Mesenchymal stem cell (in vitro differentiated cells and primary cell): Measurements from ENCODE around the gene KCNJ18.
"Not testable (repeated sequence)": the region's sequence is repeated elsewhere in the genome, so short reads cannot be mapped to it uniquely, and the experiment has no call there.

Experiments
- DNase-seq: peaks from one replicate; pipeline ENCODE4 v3.0.0-alpha.2; 2013
- H2AFZ ChIP-seq: one replicate; pipeline ENCODE4 v1.6.1; 2013; ENCODE audit warnings: low read depth, mild to moderate bottlenecking, control low read depth, inconsistent platforms, low read length, moderate library complexity
- H2AK5ac ChIP-seq: 2 replicates; pipeline ENCODE4 v1.6.1; 2013; ENCODE audit warnings: low read length, moderate library complexity, mild to moderate bottlenecking, inconsistent platforms; ENCODE audit not compliant: severe bottlenecking
- H2BK120ac ChIP-seq: one replicate; pipeline ENCODE4 v1.6.1; 2013; ENCODE audit warnings: low read depth, mild to moderate bottlenecking, inconsistent platforms, low read length, moderate library complexity
- H2BK12ac ChIP-seq, 2 experiments: one replicate each; pipeline ENCODE4 v1.6.1; 2013; ENCODE audit warnings: inconsistent platforms in 2 of 2, low read length in 2 of 2, mild to moderate bottlenecking in 2 of 2, moderate library complexity in 2 of 2, control low read depth in 1 of 2
- H2BK15ac ChIP-seq: one replicate; pipeline ENCODE4 v1.6.1; 2013; ENCODE audit warnings: mild to moderate bottlenecking, low read depth, inconsistent platforms; ENCODE audit not compliant: poor library complexity, severe bottlenecking
- H2BK5ac ChIP-seq: 2 replicates; pipeline ENCODE4 v1.6.1; 2013; ENCODE audit warnings: low read depth, mild to moderate bottlenecking, low read length, control low read depth, inconsistent platforms; ENCODE audit not compliant: poor library complexity, severe bottlenecking
- H3K14ac ChIP-seq, 2 experiments: one replicate each; pipeline ENCODE4 v1.6.1; 2013; ENCODE audit warnings: inconsistent platforms in 2 of 2, low read length in 2 of 2, control low read depth in 1 of 2, mild to moderate bottlenecking in 1 of 2, moderate library complexity in 1 of 2
- H3K18ac ChIP-seq, 2 experiments: one replicate each; pipeline ENCODE4 v1.6.1; 2013; ENCODE audit warnings: inconsistent platforms in 2 of 2, low read length in 2 of 2, control low read depth in 1 of 2, low read depth in 1 of 2, mild to moderate bottlenecking in 1 of 2
- H3K23ac ChIP-seq, 2 experiments: one replicate each; pipeline ENCODE4 v1.6.1; 2013; ENCODE audit warnings: inconsistent platforms in 2 of 2, low read length in 2 of 2, mild to moderate bottlenecking in 2 of 2, moderate library complexity in 2 of 2, control low read depth in 1 of 2
- H3K27ac ChIP-seq: 2 replicates; pipeline ENCODE4 v1.5.1; 2013; ENCODE audit warnings: mild to moderate bottlenecking, moderate library complexity, low read length, control low read depth, inconsistent platforms; ENCODE audit not compliant: poor library complexity, severe bottlenecking
- H3K27me3 ChIP-seq, 2 experiments: 2 replicates each; pipeline versions ENCODE4 v1.6.1 to v1.7.0; 2013; ENCODE audit warnings: low read length in 2 of 2, mild to moderate bottlenecking in 2 of 2, moderate library complexity in 2 of 2, control low read depth in 1 of 2, inconsistent platforms in 1 of 2; ENCODE audit not compliant: control insufficient read depth in 1 of 2, insufficient read depth in 1 of 2
- H3K36me3 ChIP-seq, 2 experiments: 2 replicates each; pipeline versions ENCODE4 v1.6.1 to v1.7.0; 2013; ENCODE audit warnings: low read length in 2 of 2, control low read depth in 1 of 2, inconsistent platforms in 1 of 2, low read depth in 1 of 2, mild to moderate bottlenecking in 1 of 2; ENCODE audit not compliant: insufficient read depth in 2 of 2, control insufficient read depth in 1 of 2
- H3K4ac ChIP-seq, 2 experiments: one replicate each; pipeline ENCODE4 v1.6.1; 2013; ENCODE audit warnings: inconsistent platforms in 2 of 2, low read length in 2 of 2, mild to moderate bottlenecking in 2 of 2, moderate library complexity in 2 of 2, control low read depth in 1 of 2, low read depth in 1 of 2
- H3K4me1 ChIP-seq: 2 replicates; pipeline ENCODE4 v1.6.1; 2013; ENCODE audit warnings: low read depth, low read length, control low read depth; ENCODE audit not compliant: control insufficient read depth, insufficient read depth
- H3K4me2 ChIP-seq: 2 replicates; pipeline ENCODE4 v1.6.1; 2013; ENCODE audit warnings: low read length, mild to moderate bottlenecking, inconsistent platforms; ENCODE audit not compliant: poor library complexity, severe bottlenecking
- H3K4me3 ChIP-seq, 2 experiments: 2 replicates each; pipeline versions ENCODE4 v1.5.1 to v1.7.0; 2013; ENCODE audit warnings: low read length in 2 of 2, mild to moderate bottlenecking in 2 of 2, control low read depth in 1 of 2, low read depth in 1 of 2; ENCODE audit not compliant: insufficient read depth in 1 of 2
- H3K79me1 ChIP-seq: replicated peaks from 2 replicates; pipeline ENCODE4 v1.6.1; 2013; ENCODE audit warnings: mild to moderate bottlenecking, control low read depth, low read length, inconsistent platforms; ENCODE audit not compliant: poor library complexity, severe bottlenecking
- H3K9ac ChIP-seq: 2 replicates; pipeline ENCODE4 v1.7.0; 2013; ENCODE audit warnings: mild to moderate bottlenecking, low read length, moderate library complexity
- H3K9me3 ChIP-seq: 2 replicates; pipeline ENCODE4 v1.7.0; 2013; ENCODE audit warnings: mild to moderate bottlenecking, low read length; ENCODE audit not compliant: control insufficient read depth
- H4K8ac ChIP-seq: one replicate; pipeline ENCODE4 v1.6.1; 2013; ENCODE audit warnings: inconsistent platforms, mild to moderate bottlenecking, low read length, moderate library complexity
- H4K91ac ChIP-seq: one replicate; pipeline ENCODE4 v1.6.1; 2013; ENCODE audit warnings: mild to moderate bottlenecking, low read length, inconsistent platforms
- WGBS: methylation state at CpG from one replicate; pipeline ENCODE4 v1.1.7; 2013; ENCODE audit warnings: mixed read lengths; 5-methylcytosine and 5-hydroxymethylcytosine counted together

The KCNJ18 gene

GRCh38 chr17:21682130-21682529, 10.2 kb upstream of the KCNJ18 start:
- H2AFZ ChIP-seq, H2BK12ac ChIP-seq, H3K4me2 ChIP-seq, H3K36me3 ChIP-seq, H3K4me1 ChIP-seq, H2AK5ac ChIP-seq, H3K79me1 ChIP-seq, H3K9me3 ChIP-seq, H3K4ac ChIP-seq, H3K14ac ChIP-seq, H2BK15ac ChIP-seq, H2BK120ac ChIP-seq, H3K18ac ChIP-seq, H4K8ac ChIP-seq, H3K9ac ChIP-seq, H3K23ac ChIP-seq, H3K4me3 ChIP-seq, H2BK5ac ChIP-seq, H4K91ac ChIP-seq, H3K27ac ChIP-seq, DNase-seq: not testable (repeated sequence)
- 92% methylated on average over 35 of the region's 36 CpGs for WGBS
- H3K27me3 ChIP-seq: peaks cover 0 to 20% of the 10 kb centered on the region in 2 experiments

GRCh38 chr17:21683142-21683712, 9.1 kb upstream of the KCNJ18 start:
- not testable (repeated sequence) for H3K9me3 ChIP-seq, H2AFZ ChIP-seq, H3K79me1 ChIP-seq, H3K14ac ChIP-seq, H2BK12ac ChIP-seq, H2AK5ac ChIP-seq, DNase-seq, H2BK15ac ChIP-seq, H2BK5ac ChIP-seq, H3K36me3 ChIP-seq, H3K4ac ChIP-seq, H4K91ac ChIP-seq, H3K4me2 ChIP-seq, H2BK120ac ChIP-seq, H3K9ac ChIP-seq, H4K8ac ChIP-seq, H3K27ac ChIP-seq, H3K4me1 ChIP-seq, H3K23ac ChIP-seq, H3K18ac ChIP-seq, H3K4me3 ChIP-seq
- 79% methylated on average over 25 of the region's 46 CpGs for WGBS
- H3K27me3 ChIP-seq: peaks cover 0 to 10% of the 10 kb centered on the region in 2 experiments

- not testable (repeated sequence) for H3K4me3 ChIP-seq, H2BK15ac ChIP-seq, H2BK12ac ChIP-seq, H3K18ac ChIP-seq, H4K91ac ChIP-seq, H3K27ac ChIP-seq, H3K4ac ChIP-seq, H3K27me3 ChIP-seq, H3K4me2 ChIP-seq, H3K4me1 ChIP-seq, H3K9ac ChIP-seq, H3K36me3 ChIP-seq, H2BK120ac ChIP-seq, H2BK5ac ChIP-seq, H3K79me1 ChIP-seq, H3K14ac ChIP-seq, H4K8ac ChIP-seq, H3K9me3 ChIP-seq, DNase-seq, H2AFZ ChIP-seq, H3K23ac ChIP-seq, H2AK5ac ChIP-seq
- WGBS: 79% methylated on average over 12 of the region's 18 CpGs
Measured at GRCh38 chr17:21683897-21684296, 8.4 kb upstream of the KCNJ18 start.

- not testable (repeated sequence) for H2BK12ac ChIP-seq, H4K8ac ChIP-seq, H3K79me1 ChIP-seq, H3K4me3 ChIP-seq, DNase-seq, H3K23ac ChIP-seq, H3K27ac ChIP-seq, H3K4me1 ChIP-seq, H2BK15ac ChIP-seq, H3K4me2 ChIP-seq, H2AFZ ChIP-seq, H3K9me3 ChIP-seq, H4K91ac ChIP-seq, H3K36me3 ChIP-seq, H2BK120ac ChIP-seq, H3K9ac ChIP-seq, H3K14ac ChIP-seq, H3K18ac ChIP-seq, H2AK5ac ChIP-seq, H2BK5ac ChIP-seq, H3K4ac ChIP-seq, H3K27me3 ChIP-seq
- no CpG with 5 or more reads among the region's 33 CpGs for WGBS
Measured at GRCh38 chr17:21684384-21684783, 7.9 kb upstream of the KCNJ18 start.
